GM12874 (cell line): ENCODE results near the gene ATP10B.
A peak's percentile ranks its signal among the peaks of the same experiment; 100 is the strongest.

Experiments used
- CTCF ChIP-seq: IDR thresholded peaks from 2 replicates; pipeline ENCODE4 v1.5.1; 2011; ENCODE audit warnings: low read depth, mild to moderate bottlenecking, control low read depth, low read length, moderate library complexity; ENCODE audit not compliant: insufficient read depth

ATP10B gene

GRCh38 chr5:160835818-160836528 is 16.0 kb downstream of the ATP10B start:
- no peak for TF ChIP-seq CTCF

- TF ChIP-seq CTCF: no peak
Measured at GRCh38 chr5:160835376-160835775, 16.6 kb downstream of the ATP10B start.

- TF ChIP-seq CTCF: no peak
Measured at GRCh38 chr5:160833806-160834205, 18.2 kb downstream of the ATP10B start.

GRCh38 chr5:160831801-160832200 is 20.2 kb downstream of the ATP10B start:
- no peak for TF ChIP-seq CTCF

- no peak for TF ChIP-seq CTCF
Measured at GRCh38 chr5:160824301-160825001, 27.6 kb downstream of the ATP10B start.

GRCh38 chr5:160805376-160805775 is 46.6 kb downstream of the ATP10B start:
- TF ChIP-seq CTCF: no peak

- peak; percentile 10; the same call in 1 of the 2 replicates for TF ChIP-seq CTCF
Measured at GRCh38 chr5:160802592-160802991, 49.4 kb downstream of the ATP10B start.
